NCI-H226 (cell line): ENCODE measurements around the gene ACSF3.
"Not testable (repeated sequence)": the region's sequence is repeated elsewhere in the genome, so short reads cannot be mapped to it uniquely, and the experiment has no call there.

Experiments
- DNase-seq: peaks from one replicate; pipeline ENCODE4 v3.0.0-alpha.2; 2015

Gene ACSF3

DNA sequence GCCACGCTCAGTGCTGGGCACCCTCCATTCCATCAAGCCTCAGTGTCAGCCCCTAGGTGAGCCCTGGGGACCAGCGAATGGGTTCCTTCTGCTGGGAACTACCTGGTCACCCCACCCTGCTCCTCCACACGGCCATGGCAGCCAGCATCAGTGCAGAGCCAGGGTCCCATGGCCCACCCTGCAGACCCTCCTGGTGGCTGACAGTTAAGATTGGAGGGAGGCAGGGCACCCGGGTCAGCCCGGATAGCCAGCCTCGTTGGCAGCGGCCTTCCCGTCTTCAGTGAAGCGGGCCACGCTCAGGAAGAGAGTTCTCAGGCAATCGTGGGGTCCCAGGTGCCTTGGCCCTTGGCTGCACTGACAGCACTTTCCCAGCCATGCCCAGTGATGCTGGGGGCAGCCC lies 37.1 kb upstream of the ACSF3 start:
- DNase-seq: no peak

DNA sequence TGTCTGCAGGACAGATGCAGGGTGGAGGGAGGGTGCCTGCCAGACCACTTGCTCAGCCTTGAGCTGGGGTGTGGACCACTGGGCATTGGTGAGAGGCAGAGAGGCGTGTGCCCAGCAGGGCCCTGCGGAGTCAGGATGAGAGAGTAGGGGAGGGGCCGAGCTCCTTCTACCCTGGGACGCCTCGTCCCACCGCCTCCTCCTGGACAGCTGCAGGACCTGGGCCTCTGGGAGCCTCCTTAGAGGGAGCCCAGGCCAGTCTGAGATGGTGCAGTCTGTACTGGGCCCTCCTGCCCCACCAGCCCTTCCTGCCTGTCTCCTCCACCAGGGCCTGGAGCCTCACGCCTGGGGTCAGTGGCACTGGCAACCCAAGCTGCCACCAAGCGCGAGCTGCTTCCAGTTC lies 35.9 kb upstream of the ACSF3 start:
- no peak for DNase-seq

DNA sequence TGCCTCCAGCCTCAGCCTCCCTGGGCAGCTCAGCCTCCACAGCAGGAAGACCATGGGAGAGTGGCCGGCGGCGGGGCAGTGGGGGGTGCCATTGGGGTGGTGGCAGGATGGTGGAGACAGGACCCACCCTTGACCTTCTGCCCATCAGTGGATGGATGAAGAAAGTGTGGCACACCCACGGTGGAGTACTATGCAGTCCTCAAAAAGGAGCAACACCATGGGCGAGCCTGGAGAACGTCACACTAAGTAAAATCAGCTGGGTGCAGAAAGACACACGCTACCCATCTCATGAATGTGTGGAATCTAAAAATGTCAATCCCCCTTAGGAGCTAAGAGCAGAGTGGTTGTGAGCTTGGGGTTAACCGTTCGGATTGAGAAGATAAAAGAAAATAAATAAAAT lies 34.8 kb upstream of the ACSF3 start:
- DNase-seq: no peak

DNA sequence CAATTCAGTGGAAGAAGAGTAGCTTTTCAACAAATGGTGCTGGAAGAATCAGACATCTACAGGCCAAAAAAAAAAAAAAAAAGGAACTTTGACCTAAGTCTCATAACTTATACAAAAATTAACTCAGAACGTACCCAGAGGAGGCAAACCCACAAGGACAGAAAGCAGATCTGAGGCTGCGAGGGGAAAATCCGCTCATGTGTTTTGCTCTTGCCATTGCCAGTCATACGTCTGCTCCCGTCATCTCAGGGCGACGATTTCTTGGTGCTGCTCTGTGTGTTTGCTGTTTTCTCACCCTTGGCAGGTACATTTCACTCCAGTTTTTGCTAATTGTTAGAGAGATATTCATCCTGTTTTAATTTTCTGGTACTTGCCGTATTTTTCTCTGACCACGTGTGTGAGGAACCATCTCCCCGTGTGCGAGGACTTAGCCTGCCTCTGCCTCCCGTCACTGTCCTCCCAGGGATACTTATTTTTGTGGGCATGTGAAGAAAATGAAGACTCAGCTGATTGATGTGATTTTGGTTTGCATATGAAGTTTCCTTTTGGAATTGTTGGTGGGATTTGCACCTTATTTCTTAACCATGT lies 33.4 kb upstream of the ACSF3 start:
- no peak for DNase-seq

DNA sequence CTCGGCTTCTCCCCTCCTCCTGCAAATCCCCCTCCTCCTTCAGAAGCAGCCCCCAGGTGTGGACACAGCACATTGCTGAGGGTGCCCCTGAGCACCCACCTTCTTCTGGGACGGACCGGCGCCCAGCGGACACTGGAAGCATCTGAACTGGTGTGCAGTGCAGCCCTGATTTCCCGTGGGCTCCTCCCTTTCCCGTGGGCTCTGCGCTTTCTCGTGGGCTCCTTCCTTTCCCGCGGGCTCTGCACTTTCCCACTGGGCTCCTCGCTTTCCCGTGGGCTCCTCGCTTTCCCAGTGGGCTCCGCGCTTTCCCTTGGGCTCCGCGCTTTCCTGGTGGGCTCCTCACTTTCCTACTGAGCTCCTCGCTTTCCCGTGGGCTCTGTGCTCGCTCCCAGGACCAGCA lies 32.6 kb upstream of the ACSF3 start:
- no peak for DNase-seq

DNA sequence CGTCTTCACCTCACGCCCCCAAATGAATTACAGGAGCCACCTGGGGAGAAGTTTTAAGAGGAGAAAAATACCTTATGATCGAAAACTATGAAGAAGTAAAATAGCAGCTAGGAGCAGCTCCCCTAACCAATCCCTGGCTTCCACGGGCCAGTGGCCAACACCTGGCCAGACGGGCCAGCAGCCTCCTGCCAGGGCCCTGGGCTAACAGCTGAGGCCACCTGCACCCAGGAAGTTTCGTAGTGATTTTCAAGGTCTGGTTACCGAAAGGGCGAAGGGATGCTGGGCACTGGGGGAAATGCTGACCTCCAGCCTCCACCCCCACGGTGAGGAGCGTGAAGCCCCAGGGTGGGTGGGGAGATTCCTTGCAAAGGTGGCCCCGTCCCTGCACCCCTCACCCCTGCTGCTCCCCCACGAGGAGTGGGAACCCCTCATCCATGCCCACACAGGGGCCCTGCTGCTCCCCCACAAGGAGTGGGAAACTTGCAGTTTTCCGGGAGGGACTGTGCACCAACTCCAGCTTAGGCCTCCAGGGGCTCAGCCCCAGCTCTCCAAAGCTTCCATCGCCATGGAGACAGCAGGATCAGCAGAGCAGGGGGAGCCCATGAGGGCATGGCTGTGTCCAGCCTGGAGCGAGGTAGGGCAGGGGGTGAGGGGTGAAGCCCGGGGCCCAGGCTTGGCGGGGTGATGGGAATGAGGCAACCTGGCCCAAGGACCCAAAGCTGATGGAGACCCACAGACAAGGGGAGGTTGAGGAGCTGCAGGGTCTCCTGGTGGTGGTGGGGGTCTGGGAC lies 31.9 kb upstream of the ACSF3 start:
- DNase-seq: no peak

DNA sequence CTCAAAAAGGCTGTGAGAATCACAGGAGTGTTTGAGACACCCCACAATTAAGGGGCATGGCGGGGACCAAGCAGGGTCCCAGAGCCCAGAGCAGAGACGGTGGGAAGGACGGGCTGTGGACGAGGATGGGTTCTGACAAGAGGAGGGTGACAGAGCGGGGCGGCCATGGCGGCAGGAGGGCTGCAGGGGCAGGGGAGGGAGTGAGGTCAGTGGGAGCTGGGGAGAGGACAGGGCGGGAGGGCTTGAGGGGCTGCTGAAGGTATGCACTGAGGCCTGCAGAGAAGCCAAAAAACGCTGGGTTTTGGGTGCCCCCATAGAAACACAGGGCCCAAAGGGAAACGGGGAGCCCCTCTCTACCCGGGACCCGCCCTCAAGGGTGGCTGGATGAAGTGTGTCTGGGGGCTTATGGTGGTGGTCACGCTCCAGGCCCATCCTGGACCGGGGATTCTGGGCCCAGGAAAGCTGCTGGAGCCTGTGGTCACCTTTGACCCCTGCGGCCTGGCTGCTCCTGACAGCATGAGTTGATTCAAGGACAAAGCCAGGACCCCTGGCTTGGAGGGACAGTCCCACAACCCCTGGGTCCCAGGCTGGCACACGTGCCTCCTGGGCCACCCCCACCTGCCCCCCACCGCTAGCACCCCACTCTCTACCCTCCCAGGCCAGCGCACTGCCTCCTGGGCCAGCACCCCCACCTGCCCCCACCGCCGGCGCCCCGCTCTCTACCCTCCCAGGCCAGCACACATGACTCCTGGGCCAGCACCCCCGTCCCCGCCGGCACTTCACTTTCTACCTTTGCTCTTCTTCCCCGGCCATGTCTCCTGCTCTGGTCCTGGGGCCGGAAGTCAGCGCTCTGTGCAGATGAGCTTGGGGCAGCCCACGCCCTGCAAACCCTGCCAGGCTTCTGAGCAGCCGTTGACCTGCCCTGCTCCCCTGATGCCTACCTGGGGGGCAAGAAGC lies 31.0 kb upstream of the ACSF3 start:
- DNase-seq: no peak

DNA sequence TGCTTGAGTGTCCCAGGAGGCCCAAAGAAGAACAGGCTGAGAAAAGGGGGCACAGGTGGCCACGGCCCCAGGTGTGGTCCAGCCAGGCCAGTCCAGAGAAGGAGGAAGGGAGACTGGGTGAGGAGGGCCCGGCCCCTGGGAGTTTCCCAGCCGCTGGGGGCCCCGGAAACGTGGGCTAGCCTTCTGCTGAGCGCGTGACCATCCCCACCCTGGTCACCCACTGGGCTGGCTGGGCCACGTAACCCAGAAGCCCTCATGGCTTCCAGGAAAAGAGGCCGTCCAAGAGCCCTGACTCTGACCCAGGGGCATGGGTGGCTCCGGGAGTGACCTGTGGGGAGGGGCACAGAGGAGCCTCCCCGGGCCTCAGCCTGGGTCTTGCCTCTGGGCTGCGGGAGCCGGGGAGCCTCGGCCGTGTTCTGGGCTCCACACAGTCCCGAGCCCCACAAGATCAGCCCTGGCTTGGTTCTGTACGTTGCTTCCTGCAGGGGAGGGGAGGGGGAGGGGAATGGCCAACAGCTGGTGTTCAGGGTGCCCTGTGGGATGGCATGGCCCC lies 29.8 kb upstream of the ACSF3 start:
- DNase-seq: no peak

DNA sequence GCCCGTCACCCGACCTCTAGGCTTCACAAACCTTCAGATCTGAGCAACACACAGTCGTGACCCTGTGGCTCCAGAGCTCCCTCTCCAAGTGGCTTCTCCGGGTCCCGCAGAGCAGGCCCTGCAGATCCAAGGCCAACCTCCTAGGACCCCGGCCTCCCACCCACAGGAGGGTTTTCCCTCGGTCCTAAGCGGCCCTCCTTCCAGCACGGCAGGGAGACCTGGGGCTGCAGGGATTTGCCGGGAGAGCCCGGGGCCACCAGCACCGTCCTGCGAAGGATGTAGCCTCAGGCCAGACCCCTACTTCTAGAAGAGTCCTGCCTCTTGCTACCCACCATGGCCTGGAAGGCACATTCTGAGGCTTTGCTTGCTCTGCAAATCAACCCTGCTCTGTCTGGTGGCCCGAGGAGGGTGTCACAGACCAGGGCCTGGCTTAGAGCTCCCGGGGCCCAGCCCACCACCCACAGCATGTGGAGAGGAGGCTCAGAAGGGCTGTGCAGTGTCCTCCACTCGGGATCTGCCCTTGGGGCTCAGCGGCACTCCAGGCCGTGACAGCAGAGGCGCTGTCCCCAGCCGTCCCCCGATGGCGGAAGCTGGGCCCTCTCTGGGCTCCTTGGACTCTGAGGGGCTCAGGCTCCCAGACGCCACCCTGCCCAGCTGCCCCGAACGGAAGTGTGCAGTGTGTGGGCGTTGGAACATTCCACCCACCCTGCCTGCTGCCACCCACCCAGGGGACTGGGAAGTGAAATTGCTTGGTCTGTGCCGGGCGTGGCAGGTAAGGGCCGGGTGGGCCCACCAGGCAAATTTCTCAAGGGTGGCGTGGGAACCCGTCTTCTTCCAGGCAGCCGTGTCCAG lies 28.8 kb upstream of the ACSF3 start:
- no peak for DNase-seq

DNA sequence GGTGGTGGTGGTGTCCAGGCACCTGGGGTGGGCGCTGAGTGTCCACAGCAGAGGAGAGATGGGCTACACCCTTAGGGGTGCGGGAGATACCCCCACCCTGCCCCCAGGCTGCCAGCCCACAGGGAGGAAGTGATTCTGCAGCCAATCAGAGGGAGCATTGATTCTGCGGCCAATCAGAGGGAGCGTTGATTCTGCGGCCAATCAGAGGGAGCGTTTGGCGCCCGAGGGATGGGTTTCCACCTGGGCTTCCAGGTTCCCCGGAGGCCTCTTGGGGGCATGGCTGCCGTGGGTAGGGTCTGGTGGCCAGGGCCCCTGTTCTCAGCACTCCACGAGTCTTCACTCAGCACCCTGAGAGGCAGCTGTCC lies 28.2 kb upstream of the ACSF3 start:
- no peak for DNase-seq

DNA sequence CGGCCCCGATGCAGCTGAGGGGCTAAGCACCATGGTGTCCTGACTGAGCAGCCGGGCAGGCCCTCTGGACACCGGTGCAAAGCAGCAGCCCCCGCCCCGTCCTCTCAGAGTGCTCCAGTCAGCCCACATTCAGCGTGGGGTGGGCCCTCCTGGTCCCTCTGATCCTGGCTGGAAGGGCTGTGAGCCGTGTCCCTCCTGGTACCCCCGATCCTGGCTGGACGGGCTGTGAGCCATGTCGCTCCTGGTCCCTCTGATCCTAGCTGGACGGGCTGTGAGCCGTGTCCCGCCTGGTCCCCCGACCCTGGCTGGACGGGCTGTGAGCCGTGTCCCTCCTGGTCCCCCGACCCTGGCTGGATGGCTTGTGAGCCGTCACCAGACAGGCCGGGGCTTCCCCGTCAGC lies 26.9 kb upstream of the ACSF3 start:
- no peak for DNase-seq

DNA sequence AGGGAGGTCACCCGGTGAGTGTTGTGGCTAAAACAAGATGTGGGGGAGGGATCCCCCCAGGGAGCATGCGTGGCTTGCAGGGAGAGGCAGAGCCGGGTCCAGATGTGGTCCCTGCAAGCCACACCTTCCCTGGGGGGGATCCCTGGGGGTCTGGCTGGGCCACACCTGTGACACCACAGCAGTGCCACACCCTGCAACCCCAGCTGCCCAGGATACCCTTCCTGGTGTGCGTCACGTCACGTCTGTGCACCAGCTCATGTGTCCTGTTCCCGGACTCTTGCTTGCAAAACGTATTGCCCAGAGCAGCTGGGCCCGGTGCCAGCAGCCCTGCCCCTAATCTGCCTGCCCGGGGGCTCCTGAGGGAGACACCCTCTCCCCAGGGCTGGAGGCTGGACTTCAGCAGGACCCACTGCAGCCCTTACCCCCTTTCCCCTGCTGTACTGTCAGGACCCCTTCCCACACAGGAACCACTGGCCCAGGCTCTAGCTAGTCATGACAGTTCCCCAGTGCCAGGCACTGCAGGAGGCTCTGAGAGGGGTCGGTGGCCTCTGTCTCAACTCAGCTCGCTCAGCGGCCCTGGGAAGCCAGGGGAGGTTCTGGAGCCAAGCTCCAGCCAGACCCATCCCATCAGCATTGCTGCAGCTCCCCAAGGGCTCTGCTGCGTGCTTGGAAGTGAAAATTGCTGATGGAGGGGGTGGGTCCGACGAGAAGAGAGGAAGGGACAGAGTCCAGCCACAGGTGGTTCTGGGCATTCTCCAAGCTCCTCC lies 25.8 kb upstream of the ACSF3 start:
- no peak for DNase-seq

DNA sequence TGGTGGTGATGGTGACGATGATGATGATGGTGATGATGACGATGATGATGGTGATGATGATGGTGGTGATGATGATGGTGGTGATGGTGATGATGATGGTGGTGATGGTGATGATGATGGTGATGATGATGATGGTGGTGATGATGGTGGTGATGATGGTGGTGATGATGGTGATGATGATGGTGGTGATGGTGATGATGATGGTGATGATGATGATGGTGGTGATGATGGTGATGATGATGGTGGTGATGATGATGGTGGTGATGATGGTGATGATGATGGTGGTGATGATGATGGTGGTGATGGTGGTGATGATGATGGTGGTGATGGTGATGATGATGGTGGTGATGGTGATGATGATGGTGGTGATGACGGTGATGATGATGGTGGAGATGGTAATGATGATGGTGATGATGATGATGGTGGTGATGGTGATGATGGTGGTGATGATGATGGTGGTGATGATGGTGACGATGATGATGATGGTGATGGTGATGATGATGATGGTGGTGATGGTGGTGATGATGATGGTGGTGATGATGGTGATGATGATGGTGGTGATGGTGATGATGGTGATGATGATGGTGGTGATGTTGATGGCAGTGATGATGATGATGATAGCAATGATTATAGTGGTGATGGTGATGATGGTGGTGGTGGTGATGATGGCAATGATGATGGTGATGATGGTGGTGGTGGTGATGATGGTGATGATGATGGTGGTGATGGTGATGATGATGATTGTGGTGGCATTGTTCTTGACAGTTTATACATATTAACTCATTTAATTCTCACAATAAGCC lies 24.6 kb upstream of the ACSF3 start:
- not testable (repeated sequence) for DNase-seq

DNA sequence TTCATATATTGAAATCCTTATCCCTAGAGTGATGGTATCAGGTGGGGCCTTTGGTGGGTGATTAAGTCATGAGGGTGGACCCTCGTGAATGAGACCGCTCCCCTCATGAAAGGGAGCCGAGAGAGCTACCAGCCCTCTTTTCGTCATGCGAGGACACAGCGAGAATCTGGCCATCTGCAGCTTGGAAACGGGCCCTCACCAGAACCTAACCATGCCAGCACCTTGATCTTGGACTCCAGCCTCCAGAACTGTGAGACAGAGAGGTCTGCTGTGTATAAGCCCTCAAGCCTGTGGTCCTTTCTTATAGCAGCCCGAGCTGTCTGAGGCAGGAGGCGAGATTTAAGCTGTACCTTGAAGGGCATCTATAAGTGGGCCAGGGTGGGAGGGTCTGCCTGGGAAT lies 23.7 kb upstream of the ACSF3 start:
- DNase-seq: no peak

DNA sequence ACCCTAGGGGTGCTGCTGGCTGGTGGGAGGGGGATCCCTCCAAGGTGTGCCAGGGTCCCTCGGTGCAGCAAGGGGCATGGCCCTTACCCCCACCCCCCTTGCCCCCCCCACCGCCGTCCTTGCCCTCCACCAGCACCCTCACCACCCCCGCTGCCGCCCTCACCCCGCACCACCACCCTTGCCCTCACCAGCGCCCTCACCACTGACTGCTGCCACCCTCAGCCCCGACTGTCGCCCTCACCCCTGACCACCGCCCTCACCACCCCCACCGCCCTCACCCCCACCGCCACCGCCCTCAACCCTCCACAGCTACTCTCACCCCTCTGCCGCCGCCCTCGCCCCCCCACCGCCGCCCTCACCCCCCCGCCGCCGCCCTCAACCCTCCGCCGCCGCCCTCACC lies 23.1 kb upstream of the ACSF3 start:
- no peak for DNase-seq

DNA sequence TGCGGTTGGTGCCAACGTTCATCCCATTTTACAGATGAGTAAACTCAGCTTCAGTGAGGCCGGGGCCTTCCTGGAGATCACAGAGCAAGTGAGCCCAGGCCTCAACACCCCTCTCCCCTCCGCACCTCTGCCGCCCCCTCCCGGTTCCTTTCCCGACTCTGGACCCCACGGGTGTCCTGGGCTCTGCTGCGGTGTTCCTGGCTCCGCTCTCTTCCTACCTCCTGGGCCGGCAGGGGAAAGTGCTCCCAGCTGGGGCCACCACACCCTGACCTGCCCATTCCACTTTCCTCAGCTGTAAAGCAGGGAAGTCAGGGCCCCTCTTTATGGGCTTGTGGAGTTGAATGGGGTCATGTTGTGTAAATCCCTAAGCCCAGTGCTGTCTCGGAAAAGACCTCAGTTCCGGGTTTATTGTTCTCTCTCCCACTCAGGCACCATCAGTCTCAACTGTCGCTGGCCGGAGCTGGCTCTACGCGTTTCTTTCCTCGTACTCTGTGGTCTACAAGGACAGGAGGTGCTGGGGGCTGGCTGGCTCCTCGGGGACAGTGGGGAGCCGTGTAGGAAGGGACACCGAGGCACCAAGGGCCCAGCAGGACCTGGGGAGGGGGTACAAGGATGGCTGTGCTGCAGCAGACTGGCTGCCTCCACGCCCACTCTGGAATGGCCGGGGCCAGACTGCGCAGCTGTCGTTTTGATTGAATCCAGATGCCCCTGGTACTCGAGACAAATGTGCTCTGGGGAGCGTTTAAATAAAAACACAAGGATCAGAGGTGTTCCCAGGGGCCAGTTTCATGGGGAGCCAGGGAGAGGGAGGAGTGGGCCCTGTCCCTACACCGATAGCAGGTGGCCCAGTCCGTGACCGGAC lies 21.7 kb upstream of the ACSF3 start:
- no peak for DNase-seq

DNA sequence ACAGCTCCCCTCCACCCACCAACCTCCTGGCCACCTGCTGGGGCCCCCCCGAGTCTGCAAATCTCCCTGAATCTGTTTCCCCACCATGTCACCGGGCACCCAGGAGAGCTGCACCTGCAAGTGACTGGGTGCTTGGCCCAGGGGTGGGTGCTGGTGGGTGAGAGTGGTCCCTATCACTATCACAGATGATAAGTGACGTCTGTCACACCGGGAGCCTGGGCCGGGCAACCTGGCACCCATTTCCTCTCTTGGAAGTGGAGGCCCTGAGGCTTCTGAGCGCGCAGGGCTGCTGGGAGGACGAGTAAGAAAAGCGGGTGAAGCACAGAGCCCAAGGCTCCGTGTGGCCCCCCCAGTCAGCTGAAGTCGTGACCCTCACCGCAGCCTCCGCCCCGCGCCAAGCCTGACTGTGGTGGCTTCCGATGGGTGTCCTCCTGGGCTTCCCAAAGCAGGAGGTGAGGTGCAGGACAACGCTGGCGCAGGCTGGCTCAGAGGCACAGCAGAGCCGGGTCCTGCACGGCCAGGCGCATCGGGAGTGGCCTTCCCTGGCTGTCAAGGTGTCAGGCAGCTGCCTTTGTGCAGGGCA lies 21.0 kb upstream of the ACSF3 start:
- DNase-seq: no peak

DNA sequence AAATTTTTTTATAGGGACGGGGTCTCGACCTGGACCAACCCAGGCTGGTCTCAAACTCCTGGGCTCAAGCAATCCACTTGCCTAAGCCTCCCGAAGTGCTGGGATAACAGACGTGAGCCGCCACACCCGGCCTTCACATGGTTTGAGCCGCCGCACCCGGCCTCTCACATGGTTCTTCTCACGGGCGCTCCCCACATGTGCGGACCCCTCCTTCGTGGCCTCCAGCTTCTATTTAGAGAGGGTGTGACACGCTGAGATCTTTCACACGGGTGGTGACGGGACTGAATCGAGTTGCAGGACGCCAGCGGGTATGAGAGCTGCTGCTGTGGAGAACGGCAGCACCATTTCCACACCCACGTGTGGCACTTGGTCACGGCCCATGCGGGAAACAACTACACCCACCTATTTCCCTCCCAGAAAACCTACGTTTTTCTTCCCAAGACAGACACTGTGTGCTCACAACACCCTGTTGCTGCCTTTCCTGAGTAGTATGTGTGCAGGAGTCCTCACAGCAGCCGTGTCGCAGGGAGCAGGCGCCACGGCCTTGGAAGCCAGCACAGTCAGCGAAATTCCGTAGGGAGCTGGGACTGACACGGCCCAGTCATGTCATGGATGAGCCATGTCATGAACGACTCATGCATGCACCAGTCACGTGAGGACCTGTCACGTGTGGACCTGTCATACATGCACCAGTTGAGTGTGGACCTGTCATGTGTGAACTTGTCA lies 20.1 kb upstream of the ACSF3 start:
- DNase-seq: no peak
